HL-60 (cell line): ENCODE measurements around the gene STK17B.

ENCODE experiments used
- GABPA ChIP-seq: IDR thresholded peaks from 2 replicates; pipeline ENCODE4 v1.6.1; 2012; ENCODE audit warnings: low read depth
- POLR2AphosphoS5 ChIP-seq: IDR thresholded peaks from 2 replicates; pipeline ENCODE4 v1.6.1; 2012; ENCODE audit warnings: low read depth
- SPI1 ChIP-seq: IDR thresholded peaks from 2 replicates; pipeline ENCODE4 v1.6.1; 2012; ENCODE audit warnings: low read depth, mild to moderate bottlenecking, borderline replicate concordance
- TF ChIP-seq, protein P1 (sequence below): IDR thresholded peaks from one replicate; pipeline ENCODE4 v1.5.1; 2011; ENCODE audit warnings: low read length, control low read depth, inconsistent platforms; ENCODE audit not compliant: insufficient read depth
- TF ChIP-seq, protein P2 (sequence below): IDR thresholded peaks from 2 replicates; pipeline ENCODE4 v1.6.1; 2012; ENCODE audit warnings: low read depth; ENCODE audit not compliant: insufficient replicate concordance

DNA sequence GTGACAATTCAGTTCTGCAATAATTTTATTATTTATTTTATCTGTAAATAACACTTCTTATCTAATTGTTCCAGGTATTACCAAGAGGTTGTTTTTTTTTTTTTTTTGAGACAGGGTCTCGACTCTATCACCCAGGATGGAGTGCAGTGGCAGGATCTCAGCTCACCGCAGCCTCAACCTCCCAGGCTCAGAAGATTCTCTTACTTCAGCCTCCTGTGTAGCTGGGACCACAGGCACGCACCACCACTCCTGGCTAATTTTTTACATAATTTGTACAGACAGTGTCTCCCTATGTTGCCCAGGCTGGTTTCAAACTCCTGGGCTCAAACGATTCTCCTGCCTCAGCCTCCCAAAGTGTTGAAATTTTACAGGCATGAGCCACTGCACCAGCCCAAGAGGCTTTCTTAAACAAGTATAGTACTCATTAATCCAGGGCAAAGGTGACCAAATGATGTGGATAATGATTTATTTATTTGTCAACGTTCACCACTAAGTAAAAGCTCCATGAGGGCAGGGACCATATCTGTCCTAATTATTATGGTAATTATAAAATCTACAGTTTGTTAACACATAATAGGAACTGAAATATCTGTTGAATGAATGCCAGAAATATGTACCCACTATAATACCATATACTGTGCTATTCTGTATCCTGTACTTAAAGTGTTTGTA is 12.0 kb downstream of the STK17B start:
- TF ChIP-seq, protein P1, sequence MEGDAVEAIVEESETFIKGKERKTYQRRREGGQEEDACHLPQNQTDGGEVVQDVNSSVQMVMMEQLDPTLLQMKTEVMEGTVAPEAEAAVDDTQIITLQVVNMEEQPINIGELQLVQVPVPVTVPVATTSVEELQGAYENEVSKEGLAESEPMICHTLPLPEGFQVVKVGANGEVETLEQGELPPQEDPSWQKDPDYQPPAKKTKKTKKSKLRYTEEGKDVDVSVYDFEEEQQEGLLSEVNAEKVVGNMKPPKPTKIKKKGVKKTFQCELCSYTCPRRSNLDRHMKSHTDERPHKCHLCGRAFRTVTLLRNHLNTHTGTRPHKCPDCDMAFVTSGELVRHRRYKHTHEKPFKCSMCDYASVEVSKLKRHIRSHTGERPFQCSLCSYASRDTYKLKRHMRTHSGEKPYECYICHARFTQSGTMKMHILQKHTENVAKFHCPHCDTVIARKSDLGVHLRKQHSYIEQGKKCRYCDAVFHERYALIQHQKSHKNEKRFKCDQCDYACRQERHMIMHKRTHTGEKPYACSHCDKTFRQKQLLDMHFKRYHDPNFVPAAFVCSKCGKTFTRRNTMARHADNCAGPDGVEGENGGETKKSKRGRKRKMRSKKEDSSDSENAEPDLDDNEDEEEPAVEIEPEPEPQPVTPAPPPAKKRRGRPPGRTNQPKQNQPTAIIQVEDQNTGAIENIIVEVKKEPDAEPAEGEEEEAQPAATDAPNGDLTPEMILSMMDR: no peak
- TF ChIP-seq POLR2AphosphoS5: no peak; the same call in 1 of the 2 replicates
- TF ChIP-seq, protein P2, sequence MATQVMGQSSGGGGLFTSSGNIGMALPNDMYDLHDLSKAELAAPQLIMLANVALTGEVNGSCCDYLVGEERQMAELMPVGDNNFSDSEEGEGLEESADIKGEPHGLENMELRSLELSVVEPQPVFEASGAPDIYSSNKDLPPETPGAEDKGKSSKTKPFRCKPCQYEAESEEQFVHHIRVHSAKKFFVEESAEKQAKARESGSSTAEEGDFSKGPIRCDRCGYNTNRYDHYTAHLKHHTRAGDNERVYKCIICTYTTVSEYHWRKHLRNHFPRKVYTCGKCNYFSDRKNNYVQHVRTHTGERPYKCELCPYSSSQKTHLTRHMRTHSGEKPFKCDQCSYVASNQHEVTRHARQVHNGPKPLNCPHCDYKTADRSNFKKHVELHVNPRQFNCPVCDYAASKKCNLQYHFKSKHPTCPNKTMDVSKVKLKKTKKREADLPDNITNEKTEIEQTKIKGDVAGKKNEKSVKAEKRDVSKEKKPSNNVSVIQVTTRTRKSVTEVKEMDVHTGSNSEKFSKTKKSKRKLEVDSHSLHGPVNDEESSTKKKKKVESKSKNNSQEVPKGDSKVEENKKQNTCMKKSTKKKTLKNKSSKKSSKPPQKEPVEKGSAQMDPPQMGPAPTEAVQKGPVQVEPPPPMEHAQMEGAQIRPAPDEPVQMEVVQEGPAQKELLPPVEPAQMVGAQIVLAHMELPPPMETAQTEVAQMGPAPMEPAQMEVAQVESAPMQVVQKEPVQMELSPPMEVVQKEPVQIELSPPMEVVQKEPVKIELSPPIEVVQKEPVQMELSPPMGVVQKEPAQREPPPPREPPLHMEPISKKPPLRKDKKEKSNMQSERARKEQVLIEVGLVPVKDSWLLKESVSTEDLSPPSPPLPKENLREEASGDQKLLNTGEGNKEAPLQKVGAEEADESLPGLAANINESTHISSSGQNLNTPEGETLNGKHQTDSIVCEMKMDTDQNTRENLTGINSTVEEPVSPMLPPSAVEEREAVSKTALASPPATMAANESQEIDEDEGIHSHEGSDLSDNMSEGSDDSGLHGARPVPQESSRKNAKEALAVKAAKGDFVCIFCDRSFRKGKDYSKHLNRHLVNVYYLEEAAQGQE: no peak
- TF ChIP-seq GABPA: no peak
- no peak for TF ChIP-seq SPI1
